ENCODE data around the gene JUN.

Gene JUN

DNA sequence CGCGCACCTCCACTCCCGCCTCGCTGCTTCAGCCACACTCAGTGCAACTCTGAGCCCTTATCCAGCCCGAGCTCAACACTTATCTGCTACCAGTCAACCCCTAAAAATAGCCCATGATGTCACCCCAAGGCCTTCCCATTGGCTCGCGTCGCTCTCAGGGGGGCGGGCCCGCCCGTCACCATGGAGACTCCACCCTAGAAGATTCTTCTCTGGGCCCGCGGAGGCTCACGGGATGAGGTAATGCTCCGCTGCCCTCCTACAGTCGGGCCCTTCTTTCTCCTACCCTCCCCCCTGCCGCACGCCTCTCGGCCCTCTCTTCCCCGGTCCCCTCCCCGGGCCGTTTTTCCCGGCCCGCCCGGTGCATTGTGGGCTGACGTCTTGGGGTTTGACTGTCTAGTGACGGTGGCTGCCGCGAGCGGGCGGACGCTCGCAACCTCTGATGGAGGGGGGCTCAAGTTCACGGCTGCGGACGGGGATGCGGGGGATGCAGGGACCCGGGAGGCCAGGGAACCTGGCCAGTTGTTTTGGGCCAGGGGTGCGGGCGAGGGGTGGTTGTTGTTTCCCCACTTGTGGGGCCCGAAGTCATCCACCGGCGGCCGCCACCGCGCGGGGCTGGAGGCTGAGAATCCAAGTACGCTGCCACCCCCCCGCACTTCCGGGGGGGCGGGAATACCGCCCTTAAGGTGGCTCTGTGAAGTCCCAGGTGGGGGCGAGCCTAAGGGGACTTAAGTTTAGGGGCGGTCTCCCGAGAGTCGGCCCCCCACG is at the start of gene JUN:
Gene JUN, minus strand, starts transcription at position 55 of the 765 bp plus-strand sequence. CDS start 977 bp downstream, outside the sequence.
- DNase-seq (ENCODE audit: low spot score) = peak; percentile 100

DNA sequence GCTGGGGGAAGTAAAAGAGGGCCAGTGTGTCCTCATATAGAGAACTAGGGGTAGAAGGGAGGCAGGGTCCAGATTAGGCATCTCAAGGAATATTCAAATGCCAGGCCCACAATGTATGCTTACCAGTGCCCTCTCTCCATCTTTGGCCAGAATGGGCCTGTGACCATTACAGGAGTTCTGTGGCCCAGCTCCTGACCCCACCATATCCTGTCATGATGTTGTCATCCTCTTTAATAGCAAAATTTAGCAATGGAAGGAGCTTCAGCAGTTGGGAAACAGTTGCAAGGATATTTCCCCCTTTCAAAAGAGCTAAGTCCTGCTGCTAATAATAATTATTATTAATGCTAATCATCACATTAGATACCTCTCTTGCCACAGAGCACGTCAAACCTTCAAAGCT is 49.3 kb upstream of the JUN start:
- no peak for DNase-seq (ENCODE audit: low spot score)

DNA sequence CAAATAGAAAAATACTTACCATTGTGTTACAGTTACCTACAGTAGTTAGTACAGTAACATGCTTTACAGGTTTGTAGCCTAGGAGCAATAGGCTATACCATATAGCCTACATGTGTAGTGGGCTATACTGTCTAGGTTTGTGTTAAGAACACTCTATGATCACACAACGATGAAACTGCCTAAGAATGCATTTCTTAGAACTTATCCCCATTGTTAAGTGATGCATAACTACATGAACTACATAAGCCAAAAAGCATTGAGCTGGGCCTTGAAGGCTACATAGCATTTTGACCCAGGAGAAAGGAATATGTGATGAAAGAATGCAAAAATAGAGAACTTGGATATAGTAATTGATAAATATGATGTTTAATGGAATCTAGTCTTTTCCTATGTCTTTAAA is 46.4 kb upstream of the JUN start:
- DNase-seq (ENCODE audit: low spot score) = no peak

DNA sequence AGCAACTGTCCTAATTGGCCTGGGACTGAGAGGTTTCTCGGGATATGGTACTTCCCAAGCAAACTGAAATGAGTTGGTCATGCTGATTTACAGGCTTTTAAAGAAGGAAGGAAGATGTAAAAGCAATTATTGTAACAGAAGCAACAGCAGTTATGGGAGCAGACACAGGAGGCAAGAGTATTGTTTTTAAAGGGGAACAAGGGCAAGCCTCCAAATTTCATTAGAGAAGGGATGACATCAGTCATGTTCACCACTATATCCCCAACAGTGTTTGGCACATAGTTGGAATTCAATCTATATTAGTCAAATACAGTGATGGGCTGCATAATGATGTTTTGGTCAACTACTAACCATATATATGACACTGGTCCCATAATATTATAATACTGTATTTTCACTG is 46.0 kb upstream of the JUN start:
- DNase-seq (ENCODE audit: low spot score) = no peak

DNA sequence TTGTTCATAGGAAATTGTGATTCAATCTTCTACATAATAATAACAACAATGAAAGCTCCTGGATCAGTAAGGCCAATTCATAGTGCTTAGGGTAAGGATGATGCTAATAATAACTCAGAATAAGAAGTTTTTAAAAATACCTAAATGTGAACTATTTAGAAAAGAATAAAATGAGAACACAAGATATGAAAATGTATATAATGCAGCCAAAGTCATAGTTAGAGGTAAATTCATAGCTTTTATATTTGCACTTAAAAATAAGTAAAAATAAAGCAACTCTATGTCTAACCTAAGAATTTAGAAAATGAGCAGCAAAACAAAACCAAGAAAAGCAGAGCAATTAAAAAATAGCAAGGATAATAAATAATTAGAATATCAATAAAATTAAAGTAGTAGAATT is 43.5 kb upstream of the JUN start:
- no peak for DNase-seq (ENCODE audit: low spot score)

DNA sequence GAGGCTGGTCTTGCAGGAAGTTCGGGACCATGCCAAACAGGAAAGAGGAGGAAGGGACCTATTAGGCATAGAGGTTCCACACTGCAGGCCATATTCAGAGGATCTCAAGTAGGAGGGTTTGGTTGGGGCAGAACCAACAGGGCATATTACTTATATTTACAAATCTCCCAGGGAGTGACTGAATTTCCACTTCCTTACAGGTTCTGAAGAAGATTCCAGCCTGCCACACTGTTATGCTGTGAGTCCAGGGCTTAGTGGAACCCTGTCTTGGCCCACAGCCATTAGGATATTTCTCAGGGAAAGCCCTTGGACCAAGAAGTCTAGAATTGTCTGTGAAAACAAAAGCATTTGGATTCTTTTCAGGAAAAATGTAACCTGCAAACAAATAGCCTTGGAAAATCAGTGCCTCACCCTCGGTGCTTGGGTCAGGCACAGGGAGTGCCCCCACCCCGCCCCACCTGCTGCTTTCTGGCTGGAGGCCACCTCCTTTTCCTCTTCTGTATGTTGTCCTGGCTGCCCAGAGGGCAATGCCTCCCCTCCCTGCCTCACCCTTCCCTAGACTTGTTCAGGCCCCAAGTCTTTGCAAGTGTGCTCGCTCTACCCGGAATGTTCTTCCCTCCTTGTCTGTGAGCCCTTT is 41.0 kb upstream of the JUN start:
- DNase-seq (ENCODE audit: low spot score) = no peak

DNA sequence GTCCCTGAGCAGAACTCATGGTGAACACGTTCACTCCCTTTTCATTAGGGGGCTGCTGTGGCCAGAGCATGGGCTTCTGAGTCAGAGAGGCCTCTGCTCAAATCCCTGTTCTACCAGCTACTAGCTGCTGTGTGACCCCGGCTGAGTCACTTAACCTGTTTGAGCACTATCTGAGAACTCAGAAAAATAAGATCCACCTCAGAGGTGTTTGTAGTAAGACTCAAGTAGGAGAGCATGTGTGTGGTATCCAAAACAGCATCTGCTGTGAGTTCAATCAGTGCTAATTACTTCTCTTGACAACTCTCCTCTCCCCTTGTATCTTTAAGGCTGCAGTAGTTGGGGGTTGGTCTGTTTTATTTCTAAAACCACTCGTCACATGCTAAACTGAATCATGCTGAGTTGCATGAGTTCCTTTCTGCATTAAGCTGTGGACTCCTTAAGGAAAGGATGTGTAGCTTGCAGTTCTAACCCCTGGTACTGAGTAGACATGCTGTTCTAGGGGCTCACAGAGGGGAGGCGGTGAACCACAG is 39.7 kb upstream of the JUN start:
- no peak for DNase-seq (ENCODE audit: low spot score)

DNA sequence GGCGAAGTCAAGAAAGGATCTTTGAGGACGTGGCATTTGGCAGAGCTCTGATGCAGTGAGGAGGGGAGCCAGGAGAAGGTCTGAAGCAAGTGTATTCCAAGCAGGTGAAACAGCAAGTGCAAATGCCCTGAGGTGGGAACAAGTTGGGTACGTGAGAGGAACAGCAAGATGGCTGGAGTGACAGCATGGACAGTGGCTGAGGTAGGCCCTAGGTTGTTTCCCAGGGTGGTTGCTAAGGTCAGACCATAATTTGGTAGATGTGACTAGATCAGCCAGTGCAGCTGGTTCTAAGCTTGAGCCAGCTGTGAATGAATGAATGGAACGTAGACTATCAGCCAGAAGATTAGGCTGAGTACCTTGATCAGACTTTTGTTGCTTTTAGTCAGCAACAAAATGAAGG is 37.5 kb upstream of the JUN start:
- no peak for DNase-seq (ENCODE audit: low spot score)

DNA sequence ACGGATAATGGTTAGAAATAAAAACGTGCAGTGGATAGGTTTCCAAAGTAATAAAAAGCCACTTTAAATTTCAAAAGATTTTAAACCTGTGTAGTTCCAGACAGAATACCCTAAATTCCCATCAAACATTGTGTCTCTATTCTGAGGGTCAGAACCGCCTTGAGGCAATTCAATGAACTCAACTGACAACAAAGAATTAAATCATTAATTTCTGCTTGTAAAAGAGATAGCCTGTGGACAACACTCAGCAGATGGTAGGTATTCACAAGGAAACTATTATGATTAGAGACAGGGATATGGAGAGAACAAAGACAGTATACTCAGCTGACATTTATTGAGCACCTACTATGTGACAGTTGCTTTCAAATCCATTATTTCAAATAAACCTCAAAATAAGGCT is 35.1 kb upstream of the JUN start:
- DNase-seq (ENCODE audit: low spot score) = no peak

DNA sequence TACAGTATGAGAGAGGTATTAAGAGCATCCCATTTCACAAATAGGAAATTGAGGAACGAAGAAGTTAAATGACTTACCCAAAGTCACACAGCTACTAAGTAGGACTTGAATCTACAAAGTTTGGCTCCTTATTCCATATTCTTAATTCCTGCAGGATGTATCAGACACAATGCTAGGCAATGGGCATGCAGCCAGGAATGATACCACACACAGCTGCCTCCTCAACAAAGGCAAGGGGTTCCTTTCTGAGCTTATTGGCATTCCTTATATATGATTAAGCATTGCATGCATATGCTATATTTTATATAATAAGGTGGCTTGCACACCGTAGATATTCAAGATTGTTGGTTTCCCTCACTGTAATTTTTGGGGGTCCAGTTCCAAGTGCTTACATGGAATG is 34.2 kb upstream of the JUN start:
- no peak for DNase-seq (ENCODE audit: low spot score)

DNA sequence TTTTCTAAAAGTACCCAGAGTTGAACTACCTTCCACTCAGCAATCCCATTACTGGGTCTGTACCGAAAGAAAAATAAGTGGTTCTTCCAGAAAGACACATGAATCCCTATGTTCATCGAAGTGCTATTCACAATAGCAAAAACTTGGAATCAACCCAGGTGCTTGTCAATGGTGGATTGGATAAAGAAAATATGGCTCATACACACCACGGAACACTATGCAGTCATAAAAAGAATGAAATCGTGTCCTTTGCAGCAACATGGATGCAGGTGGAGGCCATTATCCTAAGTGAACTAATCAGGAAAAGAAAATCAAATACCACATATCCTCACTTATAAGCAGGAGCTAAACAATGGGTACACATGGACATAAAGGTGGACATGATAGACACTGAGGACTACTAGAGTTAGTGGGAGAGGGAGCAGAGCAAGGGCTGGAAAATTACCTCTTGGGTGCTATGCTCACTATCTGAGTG is 32.9 kb upstream of the JUN start:
- DNase-seq (ENCODE audit: low spot score) = peak; percentile 41

DNA sequence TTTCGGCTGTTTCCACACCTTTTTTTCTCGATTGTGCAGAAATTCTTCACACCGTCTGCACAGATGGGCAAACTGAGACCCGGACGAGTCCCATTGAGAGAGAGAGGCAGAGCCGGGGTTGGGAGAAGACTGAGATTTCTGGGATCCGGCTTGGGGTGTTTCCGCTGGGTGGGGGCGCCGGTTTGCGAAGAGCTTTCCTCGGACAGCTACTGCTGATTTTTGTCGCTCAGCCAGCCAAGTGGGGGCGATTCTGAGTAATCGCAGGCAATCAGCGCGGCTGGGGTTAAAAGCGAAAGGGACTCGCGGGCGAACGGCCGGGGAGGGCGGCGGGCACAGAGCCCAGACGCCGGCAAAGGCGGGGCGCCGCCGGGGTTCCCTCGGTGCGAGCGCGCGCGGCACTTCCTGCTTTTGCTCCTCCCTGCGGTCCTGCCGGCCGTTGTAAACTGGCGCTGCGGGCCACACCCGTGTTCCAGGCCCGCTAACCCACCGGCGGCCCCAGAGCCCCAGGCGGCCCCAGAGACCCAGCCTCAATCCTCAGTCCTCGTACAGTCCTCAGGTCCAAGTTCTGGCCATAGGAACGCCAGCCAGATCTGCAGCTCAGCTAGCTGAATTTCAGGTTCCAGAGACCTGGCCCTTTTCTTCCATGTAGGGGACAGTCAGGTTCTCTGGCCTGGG is 32.4 kb upstream of the JUN start:
- peak; percentile 72 for DNase-seq (ENCODE audit: low spot score)

DNA sequence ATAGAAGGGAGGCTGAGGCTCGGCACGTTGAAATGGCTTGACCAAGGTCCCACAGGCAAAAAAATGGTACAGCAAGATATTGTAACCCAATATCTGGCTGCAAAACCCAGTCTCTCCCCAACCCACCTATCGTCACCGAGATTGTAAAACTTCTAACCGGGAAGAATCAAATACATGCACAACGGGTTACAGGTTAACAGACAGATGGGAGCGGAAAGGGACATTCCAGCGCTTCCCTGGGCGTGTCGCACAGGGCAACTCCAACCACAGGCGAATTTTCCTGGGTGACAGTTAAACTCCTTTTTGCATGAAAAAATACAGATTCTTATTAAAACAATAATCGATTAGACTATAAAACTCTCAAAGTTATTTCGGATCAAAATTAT is 31.8 kb upstream of the JUN start:
- DNase-seq (ENCODE audit: low spot score) = no peak

DNA sequence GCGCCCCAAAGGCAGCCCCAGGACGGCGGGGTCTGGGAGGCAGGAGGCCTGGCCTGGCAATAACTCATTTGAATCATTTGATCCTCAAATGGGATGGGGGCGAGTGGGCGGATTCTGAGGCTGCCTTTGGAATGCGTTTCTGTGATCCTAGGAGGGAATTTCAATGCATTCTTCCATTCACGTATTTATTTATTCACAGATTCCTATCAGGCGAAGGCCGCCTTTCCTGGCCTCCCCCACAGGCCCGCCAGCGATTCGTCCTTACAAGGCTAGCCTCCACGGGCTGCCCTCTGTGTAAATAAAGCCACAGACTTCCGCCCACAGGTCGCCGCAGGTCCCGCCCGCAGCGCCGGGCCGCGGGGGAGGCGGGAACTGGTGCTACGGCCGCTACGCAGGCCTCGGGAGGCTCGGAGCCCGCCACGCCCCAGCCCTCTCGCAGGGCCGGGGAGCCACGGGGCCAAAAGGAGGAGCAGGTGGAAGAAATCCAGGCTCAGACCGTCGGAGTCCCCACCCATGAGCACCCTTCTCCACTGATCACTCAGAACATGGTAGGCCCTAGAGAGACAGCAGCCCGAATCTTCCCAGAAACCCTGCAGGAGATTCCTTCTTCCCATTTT is 31.3 kb upstream of the JUN start:
- peak; percentile 42 for DNase-seq (ENCODE audit: low spot score)

DNA sequence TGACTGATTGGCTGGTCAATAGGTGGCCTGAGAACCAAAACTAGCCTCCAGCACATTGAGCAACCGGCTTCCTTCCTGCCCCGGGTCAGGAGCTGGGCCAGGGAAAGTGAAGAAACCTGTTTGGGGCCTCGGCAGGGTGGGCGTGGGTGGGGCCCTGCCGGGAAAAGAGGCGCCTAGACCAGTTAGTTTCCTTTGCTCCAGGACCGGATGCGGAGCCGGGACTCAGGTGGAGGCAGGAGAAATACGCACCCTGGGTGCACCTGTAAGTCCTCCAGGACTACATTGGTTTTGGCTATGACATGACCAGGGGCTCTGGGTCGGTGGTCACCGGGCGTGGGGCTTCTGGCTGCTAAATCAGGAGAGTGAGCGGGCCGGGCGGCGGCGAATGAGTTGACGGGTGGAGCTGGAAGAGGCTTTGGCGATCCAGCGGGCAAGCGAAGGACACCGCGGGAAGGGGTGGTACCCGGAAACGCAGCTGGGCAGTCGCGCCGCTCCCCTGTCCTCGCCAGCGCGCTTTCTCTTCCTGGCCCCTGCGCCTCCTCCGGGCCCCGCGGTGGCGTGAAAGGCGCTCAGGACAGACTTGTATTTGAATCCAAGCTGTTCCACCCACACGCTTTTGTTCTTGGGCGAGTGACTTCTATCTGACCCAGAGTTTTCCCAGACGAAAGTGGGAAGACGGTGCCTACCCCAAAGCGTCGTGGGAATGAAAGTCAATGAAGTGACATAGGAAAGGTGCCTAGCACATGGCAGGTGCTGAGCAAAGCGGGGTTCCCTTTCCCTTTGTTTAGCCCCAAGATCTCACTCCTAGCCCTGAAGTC is 30.6 kb upstream of the JUN start:
- DNase-seq (ENCODE audit: low spot score) = no peak

DNA sequence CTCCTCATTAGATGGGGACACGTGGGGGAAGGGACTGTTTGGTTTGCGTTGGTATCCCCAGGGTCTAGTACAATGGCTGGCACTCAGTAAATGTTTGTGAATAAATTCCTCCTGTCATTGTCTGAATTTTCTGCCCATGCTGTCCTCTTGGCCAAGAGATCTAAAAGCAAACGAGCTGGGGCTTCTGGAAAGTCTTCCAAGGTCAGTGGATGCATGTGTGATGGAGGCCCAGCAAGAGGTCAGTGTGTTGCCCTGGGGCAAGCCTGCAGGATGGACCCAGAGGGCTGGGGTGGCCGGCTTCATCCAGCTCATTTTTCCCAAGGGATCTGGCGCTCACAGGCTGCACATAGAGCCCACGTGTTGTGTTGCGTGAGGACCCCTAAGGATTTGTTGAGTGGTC is 30.0 kb upstream of the JUN start:
- DNase-seq (ENCODE audit: low spot score) = no peak

DNA sequence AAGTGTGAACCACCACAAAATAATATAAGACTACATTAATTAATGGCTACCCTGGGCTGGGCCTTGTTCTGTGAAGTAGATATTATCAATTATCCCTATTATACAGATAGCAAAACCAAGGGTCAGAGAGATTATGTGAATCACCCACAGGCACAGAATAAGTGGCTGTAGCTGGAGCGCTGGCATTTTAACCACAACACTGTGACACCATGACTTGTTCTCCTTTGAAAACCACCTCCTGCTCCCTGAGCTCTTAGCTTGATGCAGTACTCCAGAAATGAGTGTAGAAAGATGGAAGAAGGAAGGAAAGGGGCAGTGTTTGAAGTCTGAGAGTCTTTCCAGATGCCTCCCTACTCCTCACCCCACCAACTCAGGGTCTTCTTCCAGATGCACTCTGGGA is 29.5 kb upstream of the JUN start:
- no peak for DNase-seq (ENCODE audit: low spot score)

DNA sequence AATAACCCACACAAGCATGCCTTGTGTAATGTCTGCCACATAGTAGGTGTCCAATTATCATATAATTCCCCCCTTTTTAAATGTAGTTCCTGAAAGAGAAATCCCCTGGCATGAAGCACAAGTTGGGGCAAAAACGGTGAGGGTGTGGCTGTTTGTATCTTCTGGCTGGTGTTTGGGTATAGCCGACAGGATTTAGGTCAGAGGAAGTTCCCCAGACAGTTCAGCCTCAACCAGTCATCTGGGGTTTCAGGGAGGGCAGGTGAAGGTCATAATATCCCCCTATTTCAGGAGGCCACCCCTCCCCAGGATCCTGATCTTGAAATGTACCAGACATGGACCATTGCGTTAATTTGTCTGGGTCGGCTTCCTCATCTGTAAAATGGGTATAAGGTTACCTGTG is 29.1 kb upstream of the JUN start:
- DNase-seq (ENCODE audit: low spot score) = no peak

DNA sequence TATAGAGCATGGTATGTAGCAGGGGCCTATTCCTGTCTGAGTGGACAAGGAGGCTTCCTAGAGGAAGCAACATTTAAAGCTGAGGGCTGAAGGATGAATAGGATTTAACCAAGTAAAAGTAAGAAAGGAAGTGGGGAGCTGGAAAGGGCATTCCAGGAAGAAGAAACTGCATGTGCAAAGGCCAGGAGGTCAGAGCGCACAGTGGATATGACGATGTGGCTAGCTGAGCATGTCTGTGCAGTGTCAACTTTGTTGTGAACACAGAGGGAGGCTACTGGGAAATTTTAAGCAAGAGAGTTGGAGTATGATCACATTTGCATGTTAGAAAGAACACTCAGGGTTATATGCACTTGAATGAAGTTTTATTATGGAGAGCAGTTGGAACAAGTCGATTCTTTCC is 28.6 kb upstream of the JUN start:
- no peak for DNase-seq (ENCODE audit: low spot score)

DNA sequence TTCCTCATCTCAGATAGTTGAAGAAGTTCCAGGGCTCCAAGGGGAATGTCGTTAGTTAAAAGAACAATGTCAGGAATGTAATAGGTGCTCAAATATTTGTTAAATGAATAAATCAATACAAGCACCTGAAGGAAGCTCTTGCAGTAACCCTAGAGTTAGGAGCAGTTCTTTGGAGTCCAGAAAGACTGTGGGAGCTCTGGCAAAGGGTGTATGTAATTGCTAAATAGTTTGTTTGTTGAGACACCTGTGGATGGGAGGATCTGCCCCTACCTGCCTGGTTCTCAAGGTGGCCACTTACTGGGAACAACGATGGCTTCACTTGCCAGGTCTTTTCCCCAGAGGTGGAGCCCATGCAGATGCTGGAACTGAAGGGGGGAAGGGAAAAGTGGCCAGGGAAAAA is 27.5 kb upstream of the JUN start:
- no peak for DNase-seq (ENCODE audit: low spot score)

DNA sequence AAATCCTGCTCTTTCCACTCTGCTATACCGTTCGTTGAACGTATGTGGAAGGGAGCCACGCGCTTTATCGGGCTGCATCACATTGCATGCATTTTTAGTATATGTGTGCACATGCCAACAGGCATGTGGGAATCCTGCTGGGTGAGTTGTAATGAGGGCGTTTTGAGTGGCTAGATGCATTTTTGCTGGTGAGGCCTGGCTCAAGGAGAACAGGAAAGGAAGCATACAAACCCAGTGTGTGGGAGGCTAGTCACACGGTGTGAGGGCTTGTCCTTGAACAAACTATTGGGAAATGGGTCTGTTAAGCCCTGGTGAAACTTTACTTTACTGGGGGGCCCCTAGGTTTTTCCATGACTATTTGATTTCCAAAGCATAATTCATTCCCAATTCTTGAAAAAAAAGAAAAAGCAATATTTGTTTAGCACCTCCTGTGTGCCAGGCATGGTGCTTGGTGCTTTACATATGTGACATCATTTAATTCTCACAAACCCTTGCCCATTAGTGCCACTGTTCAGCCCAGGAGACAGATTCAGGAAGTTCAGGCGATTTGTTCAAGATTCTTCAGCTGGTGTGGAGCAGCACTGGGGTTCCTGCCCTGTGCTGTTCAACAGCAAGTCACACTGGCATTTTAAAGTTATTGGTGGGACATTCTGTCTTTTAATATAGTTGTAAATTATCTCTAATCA is 25.6 kb upstream of the JUN start:
- DNase-seq (ENCODE audit: low spot score) = no peak
